GM12878 (cell line): Measurements from ENCODE around the gene RARRES2. TPM values are rescaled to one million over a fixed set of nuclear protein-coding genes. Genes with fewer than 3 reads are reported as not detected.

Experiments
- ATAC-seq: fragments of 200-7000 bp; cut with Tn5 transposase; 3 replicates; pipeline ENCODE4 v1.9.1; 2020; ENCODE audit warnings: mild to moderate bottlenecking, moderate library complexity
- BruUV-seq: library from RNA; stranded (reverse); fragments of 400-500 nt; replicated peaks from 2 replicates; lab custom pipeline; 2021; lab: Mats Ljungman, UMichigan
- CTCF ChIA-PET: fragments of 300-600 bp; sonication (Branson Sonifier 250); formaldehyde crosslinking; extraction: SDS; loops from one replicate; lab custom pipeline; 2021; ENCODE audit warnings: inconsistent platforms; lab: Yijun Ruan, JAX
- POLR2A ChIA-PET: fragments of 350-600 bp; formaldehyde crosslinking; extraction: SDS; loops from one replicate; lab custom pipeline; 2021; ENCODE audit warnings: inconsistent platforms; lab: Charles Lee
- RAD21 ChIA-PET: fragments of 300-600 bp; sonication (Branson Sonifier 250); formaldehyde crosslinking; loops from one replicate; lab custom pipeline; 2023; ENCODE audit warnings: antibody characterized with exemption; ENCODE audit not compliant: unreplicated experiment; lab: Charles Lee
- SMC1A ChIA-PET: fragments of 300-600 bp; sonication (Branson Sonifier 250); formaldehyde crosslinking; loops from one replicate; lab custom pipeline; 2023; ENCODE audit not compliant: unreplicated experiment, uncharacterized antibody; lab: Charles Lee
- DNase-seq: peaks from one replicate; pipeline ENCODE4 v3.0.0-alpha.2; 2011; ENCODE audit warnings: low read depth, low spot score
- FAIRE-seq: peaks from 3 replicates; lab custom pipeline; 2011; peaks lifted over from hg19 to GRCh38; lab: Jason Lieb, UNC
- H2AFZ ChIP-seq: 2 replicates; pipeline ENCODE4 v1.6.0; 2011; ENCODE audit warnings: low read depth, low read length, control low read depth; ENCODE audit not compliant: control insufficient read depth
- H3K27ac ChIP-seq: 2 replicates; pipeline ENCODE4 v1.5.1; 2011; ENCODE audit warnings: control low read depth; ENCODE audit not compliant: control insufficient read depth, insufficient read depth
- H3K27me3 ChIP-seq, 2 experiments: replicated peaks in 1 of 2; 2 replicates each; pipeline versions ENCODE4 v1.6.0 to v1.6.1; 2011; ENCODE audit warnings: low read length in 1 of 2; ENCODE audit not compliant: control insufficient read depth in 2 of 2, insufficient read depth in 2 of 2
- H3K36me3 ChIP-seq, 2 experiments: 2 replicates each; pipeline ENCODE4 v1.5.1; 2011; ENCODE audit warnings: low read length in 1 of 2; ENCODE audit not compliant: control insufficient read depth in 2 of 2, insufficient read depth in 2 of 2
- H3K4me1 ChIP-seq: 2 replicates; pipeline ENCODE4 v1.6.1; 2011; ENCODE audit warnings: mild to moderate bottlenecking, low read length, moderate library complexity, mixed read lengths; ENCODE audit not compliant: control insufficient read depth, insufficient read depth
- H3K4me2 ChIP-seq: 2 replicates; pipeline ENCODE4 v1.6.0; 2011; ENCODE audit warnings: control low read depth; ENCODE audit not compliant: control insufficient read depth, insufficient read depth
- H3K4me3 ChIP-seq: fragments of 200-600 bp; sonication (generic); 2 replicates; pipeline ENCODE4 v1.5.1; 2016
- H3K79me2 ChIP-seq: 2 replicates; pipeline ENCODE4 v1.6.0; 2011; ENCODE audit warnings: low read length; ENCODE audit not compliant: control insufficient read depth, insufficient read depth
- H3K9ac ChIP-seq: 2 replicates; pipeline ENCODE4 v1.8.0; 2011; ENCODE audit warnings: low read length, control low read depth, mixed read lengths; ENCODE audit not compliant: control insufficient read depth, insufficient read depth
- H3K9me3 ChIP-seq: replicated peaks from 3 replicates; pipeline ENCODE4 v1.5.1; 2011; ENCODE audit warnings: mild to moderate bottlenecking, low read length; ENCODE audit not compliant: control insufficient read depth, insufficient read depth
- H4K20me1 ChIP-seq: 2 replicates; pipeline ENCODE4 v1.6.0; 2011; ENCODE audit not compliant: control insufficient read depth, insufficient read depth
- EGR1 ChIP-seq, 2 experiments: IDR thresholded peaks; 1 replicate in 1 of 2; 2 replicates in 1 of 2; pipeline ENCODE4 v1.6.1; 2011 to 2012; ENCODE audit warnings: low read depth in 2 of 2, low read length in 2 of 2, borderline replicate concordance in 1 of 2, mild to moderate bottlenecking in 1 of 2, moderate library complexity in 1 of 2
- HDGF ChIP-seq: fragments of 450-650 bp; IDR thresholded peaks from 2 replicates; pipeline ENCODE4 v1.6.1; 2016; ENCODE audit warnings: antibody characterized with exemption
- NR2C2 ChIP-seq: IDR thresholded peaks from 2 replicates; pipeline ENCODE4 v1.6.1; 2011; ENCODE audit warnings: borderline replicate concordance, low read depth; ENCODE audit not compliant: control insufficient read depth, insufficient read length
- POLR2AphosphoS5 ChIP-seq: IDR thresholded peaks from 2 replicates; pipeline ENCODE4 v1.6.1; 2011; ENCODE audit warnings: mild to moderate bottlenecking, low read length, inconsistent platforms
- POU2F2 ChIP-seq: IDR thresholded peaks from 3 replicates; pipeline ENCODE4 v1.6.1; 2011; ENCODE audit warnings: low read depth, mild to moderate bottlenecking, low read length, borderline replicate concordance
- SMAD5 ChIP-seq: IDR thresholded peaks from 2 replicates; pipeline ENCODE4 v1.6.1; 2016; ENCODE audit warnings: antibody characterized with exemption, low read depth
- SREBF1 ChIP-seq: IDR thresholded peaks from 2 replicates; pipeline ENCODE4 v1.6.1; 2012; ENCODE audit warnings: mild to moderate bottlenecking, low read length
- SUZ12 ChIP-seq: fragments of 200-600 bp; sonication (generic); IDR thresholded peaks from one replicate; pipeline ENCODE4 v1.6.1; 2018; ENCODE audit warnings: antibody characterized with exemption, mild to moderate bottlenecking; ENCODE audit not compliant: unreplicated experiment
- TAF1 ChIP-seq: IDR thresholded peaks from 2 replicates; pipeline ENCODE4 v1.6.1; 2011; ENCODE audit warnings: mild to moderate bottlenecking, low read depth, low read length, borderline replicate concordance
- WGBS: methylation state at CpG from one replicate; pipeline ENCODE4 v1.1.6; 2016; ENCODE audit warnings: low lambda C conversion rate; ENCODE audit not compliant: insufficient replicate concordance, insufficient coverage; ENCODE audit errors: missing lambda C conversion rate; 5-methylcytosine and 5-hydroxymethylcytosine counted together
- in situ Hi-C: fragments of 300-500 bp; cut with MboI; formaldehyde crosslinking; loops from 9 replicates; pipeline ENCODE4 v1.14.3; 2018; ENCODE audit warnings: mixed read lengths
- intact Hi-C: fragments of 100-400 bp; cut with micrococcal nuclease; formaldehyde crosslinking; loops from one replicate; pipeline ENCODE4 v1.14.2; 2022; ENCODE audit not compliant: unreplicated experiment
- polyA plus RNA-seq, 11 experiments: library from polyadenylated mRNA; depleted of rRNA in 4 of 11; unstranded in 6 of 11; stranded (reverse) in 5 of 11; fragments of >200 nt; fragmentation: Nextera tagmentation in 4 of 11; fragmentation: Illumina TruSeq in 1 of 11; extraction: Ambion mirVana in 4 of 11; extraction: Trizol in 1 of 11; gene quantifications; 1 replicate in 1 of 11; 2 replicates in 10 of 11; pipeline versions ENCODE4 v1.2.1 to v1.2.3, GENCODE V29; 2011 to 2016; ENCODE audit warnings: inconsistent platforms in 2 of 11, missing spikeins in 2 of 11, low read depth in 1 of 11
- total RNA-seq, 4 experiments: library from RNA; depleted of rRNA in 3 of 4; stranded (reverse); fragments of >200 nt in 3 of 4; fragmentation: Illumina TruSeq in 1 of 4; extraction: Trizol in 1 of 4; gene quantifications; 2 replicates each; pipeline versions ENCODE4 v1.2.1 to v1.2.3, GENCODE V29; 2013 to 2021
- TF ChIP-seq, protein P1 (sequence below): IDR thresholded peaks from 2 replicates; pipeline ENCODE4 v1.6.1; 2011; ENCODE audit warnings: low read depth, mild to moderate bottlenecking, low read length, moderate library complexity, borderline replicate concordance; ENCODE audit errors: extremely low read depth
- TF ChIP-seq, protein P2 (sequence below): fragments of 450-650 bp; IDR thresholded peaks from 2 replicates; pipeline ENCODE4 v1.6.1; 2017; ENCODE audit warnings: mild to moderate bottlenecking, moderate library complexity
- TF ChIP-seq, protein P3 (sequence below): IDR thresholded peaks from 2 replicates; pipeline ENCODE4 v1.6.1; 2012; ENCODE audit warnings: low read depth, low read length, improper control_type of control experiment
- TF ChIP-seq, protein P4 (sequence below): fragments of 450-650 bp; IDR thresholded peaks from 2 replicates; pipeline ENCODE4 v1.6.1; 2018; ENCODE audit warnings: mild to moderate bottlenecking, low read depth, moderate library complexity; ENCODE audit not compliant: partially characterized antibody

RARRES2 gene
- total and polyA plus RNA-seq, 10 of the 15 experiments (the other 5 are each of a cell fraction or from before 2014, with no cell fraction given), result 0.13 to 2.2 (median 0.40) TPM; not detected in 3

DNA sequence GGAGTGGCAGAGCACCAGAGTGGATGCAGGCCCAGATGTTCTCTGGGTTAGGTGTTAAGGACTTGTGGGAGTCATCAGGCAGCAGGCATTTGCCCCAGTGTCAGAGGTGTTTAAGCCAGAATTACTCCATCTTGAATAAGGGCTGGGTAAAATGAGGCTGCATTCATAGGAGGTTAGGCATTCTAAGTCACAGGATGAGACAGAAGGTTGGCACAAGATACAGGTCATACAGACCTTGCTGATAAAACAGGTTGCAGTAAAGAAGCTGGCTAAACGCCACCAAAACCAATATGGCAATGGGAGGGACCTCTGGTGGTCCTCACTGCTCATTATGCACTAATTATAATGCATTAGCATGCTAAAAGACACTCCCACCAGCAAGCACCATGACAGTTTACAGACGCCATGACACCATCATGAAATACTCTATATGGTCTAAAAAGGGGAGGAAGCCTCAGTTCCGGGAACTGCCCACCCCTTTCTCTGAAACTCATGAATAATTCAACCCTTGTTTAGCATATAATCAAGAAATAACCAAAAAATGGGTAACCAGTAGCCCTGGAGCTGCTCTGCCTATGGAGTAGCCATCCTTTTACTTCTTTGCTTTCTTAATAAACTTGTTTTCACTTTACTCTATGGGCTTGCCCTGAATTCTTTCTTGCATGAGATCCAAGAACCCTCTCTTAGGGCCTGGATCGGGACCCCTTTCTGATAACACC is 19.2 kb downstream of the RARRES2 start:
- Histone ChIP-seq H4K20me1 (no peaks in the 10 kb centered on the region), H3K9me3 (no peaks in the 10 kb centered on the region), H3K79me2 (peaks cover 36% of the 10 kb centered on the region), H3K4me2 (peak overlapping the region; percentile 100), H3K36me3 (peaks cover 2 to 7% of the 10 kb centered on the region in 2 experiments; a peak in 3 of 4 replicates), H3K4me1 (peaks cover 13% of the 10 kb centered on the region; the same call in 1 of the 2 replicates), H3K27me3 (no peaks in the 10 kb centered on the region), H3K27ac (peak overlapping the region; percentile 99), H2AFZ (peak overlapping the region; percentile 92), H3K9ac (peak overlapping the region; percentile 99), H3K4me3 (peak overlapping the region; percentile 78)
- CTCF ChIA-PET, result interaction anchor here (0.6 to 2.2 kb wide), 4 partner anchors 34 to 101 kb away, joined by 3 to 16 read pairs (median 6); a partner anchor contains a TSS
- WGBS, result 8% methylated on average over 4 of the region's 4 CpGs
- peak; percentile 84 for FAIRE-seq
- in situ Hi-C loops (no loop called here), intact Hi-C loops (loop anchor here (2.0 to 5.0 kb wide), 2 partner anchors 35 to 47 kb away; partner anchors contain the start of gene REPIN1)
- RAD21 ChIA-PET, result interaction anchor here (1.7 kb wide), 1 partner anchor 84 kb away, joined by 4 read pairs; a partner anchor contains a TSS
- BruUV-seq, result no TSS peak
- POLR2A ChIA-PET, result interaction anchor here (1.1 to 2.6 kb wide), 6 partner anchors 44 to 111 kb away, joined by 3 to 9 read pairs (median 8); no protein-coding TSS in a partner anchor
- SMC1A ChIA-PET, result interaction anchor here (1.3 to 3.4 kb wide), 4 partner anchors 9 to 111 kb away, joined by 3 to 9 read pairs (median 6); no protein-coding TSS in a partner anchor
- ATAC-seq, result peak; percentile 68
- no peak for DNase-seq
- no peak for TF ChIP-seq SREBF1
- TF ChIP-seq, protein P1, sequence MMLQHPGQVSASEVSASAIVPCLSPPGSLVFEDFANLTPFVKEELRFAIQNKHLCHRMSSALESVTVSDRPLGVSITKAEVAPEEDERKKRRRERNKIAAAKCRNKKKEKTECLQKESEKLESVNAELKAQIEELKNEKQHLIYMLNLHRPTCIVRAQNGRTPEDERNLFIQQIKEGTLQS, result no peak
- TF ChIP-seq, protein P2, sequence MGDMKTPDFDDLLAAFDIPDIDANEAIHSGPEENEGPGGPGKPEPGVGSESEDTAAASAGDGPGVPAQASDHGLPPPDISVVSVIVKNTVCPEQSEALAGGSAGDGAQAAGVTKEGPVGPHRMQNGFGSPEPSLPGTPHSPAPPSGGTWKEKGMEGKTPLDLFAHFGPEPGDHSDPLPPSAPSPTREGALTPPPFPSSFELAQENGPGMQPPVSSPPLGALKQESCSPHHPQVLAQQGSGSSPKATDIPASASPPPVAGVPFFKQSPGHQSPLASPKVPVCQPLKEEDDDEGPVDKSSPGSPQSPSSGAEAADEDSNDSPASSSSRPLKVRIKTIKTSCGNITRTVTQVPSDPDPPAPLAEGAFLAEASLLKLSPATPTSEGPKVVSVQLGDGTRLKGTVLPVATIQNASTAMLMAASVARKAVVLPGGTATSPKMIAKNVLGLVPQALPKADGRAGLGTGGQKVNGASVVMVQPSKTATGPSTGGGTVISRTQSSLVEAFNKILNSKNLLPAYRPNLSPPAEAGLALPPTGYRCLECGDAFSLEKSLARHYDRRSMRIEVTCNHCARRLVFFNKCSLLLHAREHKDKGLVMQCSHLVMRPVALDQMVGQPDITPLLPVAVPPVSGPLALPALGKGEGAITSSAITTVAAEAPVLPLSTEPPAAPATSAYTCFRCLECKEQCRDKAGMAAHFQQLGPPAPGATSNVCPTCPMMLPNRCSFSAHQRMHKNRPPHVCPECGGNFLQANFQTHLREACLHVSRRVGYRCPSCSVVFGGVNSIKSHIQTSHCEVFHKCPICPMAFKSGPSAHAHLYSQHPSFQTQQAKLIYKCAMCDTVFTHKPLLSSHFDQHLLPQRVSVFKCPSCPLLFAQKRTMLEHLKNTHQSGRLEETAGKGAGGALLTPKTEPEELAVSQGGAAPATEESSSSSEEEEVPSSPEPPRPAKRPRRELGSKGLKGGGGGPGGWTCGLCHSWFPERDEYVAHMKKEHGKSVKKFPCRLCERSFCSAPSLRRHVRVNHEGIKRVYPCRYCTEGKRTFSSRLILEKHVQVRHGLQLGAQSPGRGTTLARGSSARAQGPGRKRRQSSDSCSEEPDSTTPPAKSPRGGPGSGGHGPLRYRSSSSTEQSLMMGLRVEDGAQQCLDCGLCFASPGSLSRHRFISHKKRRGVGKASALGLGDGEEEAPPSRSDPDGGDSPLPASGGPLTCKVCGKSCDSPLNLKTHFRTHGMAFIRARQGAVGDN, result peak; percentile 60; the same call in 1 of the 2 replicates
- no peak for TF ChIP-seq NR2C2
- TF ChIP-seq, protein P3, sequence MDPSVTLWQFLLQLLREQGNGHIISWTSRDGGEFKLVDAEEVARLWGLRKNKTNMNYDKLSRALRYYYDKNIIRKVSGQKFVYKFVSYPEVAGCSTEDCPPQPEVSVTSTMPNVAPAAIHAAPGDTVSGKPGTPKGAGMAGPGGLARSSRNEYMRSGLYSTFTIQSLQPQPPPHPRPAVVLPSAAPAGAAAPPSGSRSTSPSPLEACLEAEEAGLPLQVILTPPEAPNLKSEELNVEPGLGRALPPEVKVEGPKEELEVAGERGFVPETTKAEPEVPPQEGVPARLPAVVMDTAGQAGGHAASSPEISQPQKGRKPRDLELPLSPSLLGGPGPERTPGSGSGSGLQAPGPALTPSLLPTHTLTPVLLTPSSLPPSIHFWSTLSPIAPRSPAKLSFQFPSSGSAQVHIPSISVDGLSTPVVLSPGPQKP, result no peak
- no peak for TF ChIP-seq SMAD5
- TF ChIP-seq SUZ12, result no peak
- TF ChIP-seq HDGF, result peak; percentile 71; the same call in 1 of the 2 replicates
- TF ChIP-seq POLR2AphosphoS5, result peak; percentile 5
- 0 out of 2 replicates have a peak, but pooled peaks have one; percentile 33 for TF ChIP-seq TAF1
- no peak for TF ChIP-seq EGR1 (IDR thresholded peaks at IDR 0.05; ENCODE audit: borderline replicate concordance in 1 of 2, low read depth in 2 of 2, low read length in 2 of 2)
- peak; percentile 85; the same call in 1 of the 3 replicates for TF ChIP-seq POU2F2
- TF ChIP-seq, protein P4, sequence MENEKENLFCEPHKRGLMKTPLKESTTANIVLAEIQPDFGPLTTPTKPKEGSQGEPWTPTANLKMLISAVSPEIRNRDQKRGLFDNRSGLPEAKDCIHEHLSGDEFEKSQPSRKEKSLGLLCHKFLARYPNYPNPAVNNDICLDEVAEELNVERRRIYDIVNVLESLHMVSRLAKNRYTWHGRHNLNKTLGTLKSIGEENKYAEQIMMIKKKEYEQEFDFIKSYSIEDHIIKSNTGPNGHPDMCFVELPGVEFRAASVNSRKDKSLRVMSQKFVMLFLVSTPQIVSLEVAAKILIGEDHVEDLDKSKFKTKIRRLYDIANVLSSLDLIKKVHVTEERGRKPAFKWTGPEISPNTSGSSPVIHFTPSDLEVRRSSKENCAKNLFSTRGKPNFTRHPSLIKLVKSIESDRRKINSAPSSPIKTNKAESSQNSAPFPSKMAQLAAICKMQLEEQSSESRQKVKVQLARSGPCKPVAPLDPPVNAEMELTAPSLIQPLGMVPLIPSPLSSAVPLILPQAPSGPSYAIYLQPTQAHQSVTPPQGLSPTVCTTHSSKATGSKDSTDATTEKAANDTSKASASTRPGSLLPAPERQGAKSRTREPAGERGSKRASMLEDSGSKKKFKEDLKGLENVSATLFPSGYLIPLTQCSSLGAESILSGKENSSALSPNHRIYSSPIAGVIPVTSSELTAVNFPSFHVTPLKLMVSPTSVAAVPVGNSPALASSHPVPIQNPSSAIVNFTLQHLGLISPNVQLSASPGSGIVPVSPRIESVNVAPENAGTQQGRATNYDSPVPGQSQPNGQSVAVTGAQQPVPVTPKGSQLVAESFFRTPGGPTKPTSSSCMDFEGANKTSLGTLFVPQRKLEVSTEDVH, result no peak
